Transverse colon (tissue), 4 donors: ENCODE data around the gene PRKACB.

ENCODE experiments used
- EP300 ChIP-seq: sonication (generic); formaldehyde crosslinking; IDR thresholded peaks from one replicate; pipeline ENCODE4 v1.6.1; 2017; ENCODE audit warnings: antibody characterized with exemption, low read depth
- POLR2A ChIP-seq: fragments of 450-650 bp; IDR thresholded peaks from one replicate; pipeline ENCODE4 v1.6.1; 2016; ENCODE audit warnings: antibody characterized with exemption, mild to moderate bottlenecking, moderate library complexity
- POLR2AphosphoS5 ChIP-seq, 3 donors: sonication (generic); formaldehyde crosslinking; IDR thresholded peaks; one replicate each; pipeline ENCODE4 v1.6.1; 2016; ENCODE audit warnings: antibody characterized with exemption in 3 of 3
- TF ChIP-seq, protein P1 (sequence below), 5 experiments: fragments of 200-600 bp in 3 of 5; fragments of 450-650 bp in 2 of 5; sonication (generic) in 3 of 5; IDR thresholded peaks; 1 replicate in 2 of 5; 2 replicates in 3 of 5; pipeline ENCODE4 v1.5.1; 2016 to 2017; ENCODE audit warnings: antibody characterized with exemption in 5 of 5, inconsistent platforms in 3 of 5, mild to moderate bottlenecking in 2 of 5, moderate library complexity in 1 of 5

DNA sequence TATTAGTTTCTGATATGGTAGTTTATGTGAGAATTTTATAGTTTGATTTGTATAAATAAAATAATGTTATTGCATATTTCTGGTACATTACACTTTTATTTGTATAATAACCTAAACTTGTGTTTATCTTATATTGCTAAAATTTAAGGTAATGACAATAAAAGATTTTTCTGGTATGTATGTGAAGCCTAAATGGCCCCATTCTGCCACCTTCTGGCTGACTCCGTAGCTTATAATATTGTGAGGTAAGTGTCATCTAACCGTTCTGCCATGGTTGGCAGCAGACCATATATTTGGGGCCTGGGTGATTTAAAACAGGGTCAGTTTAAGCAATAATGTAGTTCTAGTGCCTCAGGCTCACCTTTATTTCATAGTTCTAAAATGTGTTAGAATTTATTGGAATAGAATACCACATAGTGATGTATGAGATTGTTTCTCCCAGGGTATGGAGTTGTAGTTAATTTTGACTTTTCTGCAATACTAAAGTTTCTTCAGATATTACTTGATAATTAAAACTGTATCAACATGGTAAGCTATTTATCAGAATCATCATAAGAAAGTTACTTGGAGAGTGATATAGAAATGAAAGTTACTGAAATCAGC lies 21.2 kb upstream of the PRKACB start:
- TF ChIP-seq, protein P1, sequence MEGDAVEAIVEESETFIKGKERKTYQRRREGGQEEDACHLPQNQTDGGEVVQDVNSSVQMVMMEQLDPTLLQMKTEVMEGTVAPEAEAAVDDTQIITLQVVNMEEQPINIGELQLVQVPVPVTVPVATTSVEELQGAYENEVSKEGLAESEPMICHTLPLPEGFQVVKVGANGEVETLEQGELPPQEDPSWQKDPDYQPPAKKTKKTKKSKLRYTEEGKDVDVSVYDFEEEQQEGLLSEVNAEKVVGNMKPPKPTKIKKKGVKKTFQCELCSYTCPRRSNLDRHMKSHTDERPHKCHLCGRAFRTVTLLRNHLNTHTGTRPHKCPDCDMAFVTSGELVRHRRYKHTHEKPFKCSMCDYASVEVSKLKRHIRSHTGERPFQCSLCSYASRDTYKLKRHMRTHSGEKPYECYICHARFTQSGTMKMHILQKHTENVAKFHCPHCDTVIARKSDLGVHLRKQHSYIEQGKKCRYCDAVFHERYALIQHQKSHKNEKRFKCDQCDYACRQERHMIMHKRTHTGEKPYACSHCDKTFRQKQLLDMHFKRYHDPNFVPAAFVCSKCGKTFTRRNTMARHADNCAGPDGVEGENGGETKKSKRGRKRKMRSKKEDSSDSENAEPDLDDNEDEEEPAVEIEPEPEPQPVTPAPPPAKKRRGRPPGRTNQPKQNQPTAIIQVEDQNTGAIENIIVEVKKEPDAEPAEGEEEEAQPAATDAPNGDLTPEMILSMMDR (IDR thresholded peaks at IDR 0.05): peak; percentile 58 to 69 (median 61)
- no peak for TF ChIP-seq POLR2A
- no peak for TF ChIP-seq POLR2AphosphoS5 (IDR thresholded peaks at IDR 0.05)
- TF ChIP-seq EP300: no peak
